AG04449 (cell line): ENCODE measurements around the gene TTLL13.

Source experiments
- CTCF ChIA-PET: fragments of 350-600 bp; formaldehyde crosslinking; extraction: SDS; loops from one replicate; lab custom pipeline; 2021; ENCODE audit warnings: antibody characterized with exemption; lab: Yijun Ruan, JAX
- POLR2A ChIA-PET: fragments of 400-600, 350-600 bp; formaldehyde crosslinking; extraction: SDS; loops from one replicate; lab custom pipeline; 2020; ENCODE audit warnings: antibody characterized with exemption, inconsistent platforms; lab: Yijun Ruan, JAX
- DNase-seq: peaks from one replicate; pipeline ENCODE4 v3.0.0-alpha.2; 2010; ENCODE audit warnings: low read depth, low spot score
- H3K4me3 ChIP-seq: 2 replicates; pipeline ENCODE4 v1.5.1; 2011; ENCODE audit warnings: low read depth, mild to moderate bottlenecking, control low read depth, low read length
- CTCF ChIP-seq: IDR thresholded peaks from one replicate; pipeline ENCODE4 v1.5.1; 2011; ENCODE audit warnings: mild to moderate bottlenecking, moderate library complexity, low read length, control low read depth, inconsistent platforms; ENCODE audit not compliant: insufficient read depth; ENCODE audit errors: missing control alignments

TTLL13 gene

GRCh38 chr15:90213122-90213817 is 36.1 kb upstream of the TTLL13 start:
- no peak for DNase-seq
- ChIA-PET POLR2A (no interaction called here), CTCF (interaction anchor here (1.3 to 1.8 kb wide), 4 partner anchors 8 to 11 kb away, joined by 3 to 14 read pairs (median 6); no protein-coding TSS in a partner anchor)
- H3K4me3 ChIP-seq = no peak overlapping the region
- no peak for TF ChIP-seq CTCF

GRCh38 chr15:90213818-90214204 is 35.5 kb upstream of the TTLL13 start:
- H3K4me3 ChIP-seq = no peak overlapping the region
- no peak for TF ChIP-seq CTCF
- DNase-seq = no peak
- POLR2A ChIA-PET = no interaction called here
- CTCF ChIA-PET = interaction anchor here (1.3 to 1.8 kb wide), 3 partner anchors 9 to 12 kb away, joined by 3 to 7 read pairs (median 4); no protein-coding TSS in a partner anchor

- no peak for DNase-seq
- no peak overlapping the region for H3K4me3 ChIP-seq
- POLR2A ChIA-PET = interaction anchor here (0.6 kb wide), 1 partner anchor 147 kb away, joined by 3 read pairs; no protein-coding TSS in a partner anchor
- CTCF ChIA-PET = interaction anchor here (0.7 to 1.8 kb wide), 7 partner anchors 8 to 88 kb away, joined by 3 to 10 read pairs (median 4); partner anchors contain the start of genes CIB1 and GDPGP1
- peak; percentile 22 for TF ChIP-seq CTCF
Measured at GRCh38 chr15:90214553-90215196, 34.7 kb upstream of the TTLL13 start.

- ChIA-PET CTCF (interaction anchor here (0.9 to 1.9 kb wide), 10 partner anchors 8 to 146 kb away, joined by 3 to 5 read pairs (median 3); partner anchors contain the start of genes IDH2 and SEMA4B), POLR2A (no interaction called here)
- TF ChIP-seq CTCF = no peak
- no peak for DNase-seq
- H3K4me3 ChIP-seq = no peak overlapping the region
Measured at GRCh38 chr15:90217671-90218394, 31.5 kb upstream of the TTLL13 start.

- ChIA-PET CTCF (interaction anchor here (0.6 to 2.5 kb wide), 14 partner anchors 10 to 322 kb away, joined by 3 to 26 read pairs (median 4); partner anchors contain the start of gene SEMA4B), POLR2A (no interaction called here)
- TF ChIP-seq CTCF = peak; percentile 82
- DNase-seq = no peak
- H3K4me3 ChIP-seq = no peak overlapping the region
Measured at GRCh38 chr15:90219421-90220141, 29.8 kb upstream of the TTLL13 start.
